Skeletal muscle tissue (tissue), 4 donors: ENCODE results near the gene PLXNC1. TPM values are rescaled to one million over a fixed set of nuclear protein-coding genes. Genes with fewer than 3 reads are reported as not detected.

ENCODE experiments used
- H3K27ac ChIP-seq: one replicate; pipeline ENCODE4 v1.7.0; 2013; ENCODE audit warnings: mild to moderate bottlenecking, low read depth, low read length, inconsistent platforms
- H3K27me3 ChIP-seq, 3 donors: one replicate each; pipeline ENCODE4 v1.7.0; 2013; ENCODE audit warnings: low read length in 3 of 3; ENCODE audit not compliant: control insufficient read depth in 3 of 3, insufficient read depth in 3 of 3
- H3K36me3 ChIP-seq, 3 donors: one replicate each; pipeline ENCODE4 v1.7.0; 2013; ENCODE audit warnings: low read length in 3 of 3; ENCODE audit not compliant: control insufficient read depth in 3 of 3, insufficient read depth in 3 of 3
- H3K4me1 ChIP-seq, 3 donors: one replicate each; pipeline ENCODE4 v1.7.0; 2013; ENCODE audit warnings: low read length in 3 of 3, mild to moderate bottlenecking in 3 of 3; ENCODE audit not compliant: control insufficient read depth in 3 of 3, insufficient read depth in 3 of 3
- H3K4me3 ChIP-seq, 3 donors: one replicate each; pipeline ENCODE4 v1.7.0; 2013; ENCODE audit warnings: low read length in 3 of 3
- H3K9ac ChIP-seq, 3 donors: one replicate each; pipeline ENCODE4 v1.7.0; 2013; ENCODE audit warnings: low read length in 3 of 3, mild to moderate bottlenecking in 3 of 3, moderate library complexity in 2 of 3, low read depth in 1 of 3
- H3K9me3 ChIP-seq, 3 donors: one replicate each; pipeline ENCODE4 v1.7.0; 2013; ENCODE audit warnings: low read length in 3 of 3; ENCODE audit not compliant: control insufficient read depth in 3 of 3
- total RNA-seq: library from RNA; depleted of rRNA; stranded (reverse); fragments of >200 nt; gene quantifications from one replicate; pipeline ENCODE4 v1.2.3, GENCODE V29; 2014
- donor health status: Osteomylitis.

PLXNC1 gene
- total RNA-seq, 1 donor from 2014 or later = 17.2 TPM

DNA sequence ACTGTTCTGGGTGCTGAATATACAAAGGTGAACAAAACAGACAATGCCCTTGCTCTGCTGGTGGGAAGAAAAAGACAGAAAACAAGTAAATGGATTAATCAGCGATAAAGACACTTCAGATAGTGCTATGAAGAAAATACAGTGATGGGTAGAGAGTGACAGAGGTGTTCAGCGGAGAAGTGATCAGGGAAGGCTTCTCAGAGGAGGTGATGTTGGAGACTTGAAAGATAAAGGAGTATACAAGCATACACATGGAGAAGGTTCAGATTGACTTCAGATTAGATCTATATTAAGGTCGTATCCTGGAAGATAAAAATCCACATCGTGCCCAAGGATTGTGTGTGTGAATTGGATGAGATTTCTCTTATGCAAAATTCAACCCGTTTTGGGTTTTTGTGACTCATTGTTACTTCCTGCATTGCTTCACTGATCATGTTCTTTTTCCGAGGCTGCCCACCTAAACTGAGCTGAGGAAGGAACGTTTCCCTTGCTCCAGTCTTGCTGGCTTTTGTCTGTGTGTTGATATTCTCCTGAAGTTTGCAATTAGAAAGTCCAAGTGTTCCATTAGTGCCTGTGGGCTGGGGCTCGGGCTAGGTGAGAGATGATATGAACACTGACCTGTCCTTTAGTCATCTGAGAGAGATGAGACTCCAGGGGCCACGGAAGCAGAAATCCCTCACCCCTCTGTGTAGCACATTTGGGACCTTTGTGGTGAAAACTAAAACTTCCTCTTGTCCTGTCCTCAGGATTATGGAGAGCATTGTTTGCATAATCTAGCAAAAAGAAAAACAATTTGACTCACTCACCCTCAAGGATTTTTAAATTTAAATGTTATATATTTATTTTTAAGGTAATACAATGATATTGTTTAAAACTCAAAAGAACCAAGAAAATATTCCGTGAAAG is 27.6 kb downstream of the PLXNC1 start:
- Histone ChIP-seq H3K36me3 (no peaks in the 10 kb centered on the region), H3K4me1 (no peaks in the 10 kb centered on the region), H3K27me3 (peaks cover 0 to 5% (median 3%) of the 10 kb centered on the region in 3 donors), H3K9me3 (peaks cover 0 to 4% (median 0%) of the 10 kb centered on the region in 3 donors), H3K4me3 (no peak overlapping the region), H3K9ac (no peak overlapping the region), H3K27ac (no peak overlapping the region)

- peaks cover 0 to 5% (median 3%) of the 10 kb centered on the region in 3 donors for H3K27me3 ChIP-seq
- no peak overlapping the region for H3K9ac ChIP-seq
- H3K4me3 ChIP-seq = no peak overlapping the region
- no peak overlapping the region for H3K27ac ChIP-seq
- no peaks in the 10 kb centered on the region for H3K36me3 ChIP-seq
- H3K9me3 ChIP-seq = peaks cover 0 to 4% (median 0%) of the 10 kb centered on the region in 3 donors
- H3K4me1 ChIP-seq = no peaks in the 10 kb centered on the region
Observed at GRCh38 chr12:94178054-94178453, 29.7 kb downstream of the PLXNC1 start.

DNA sequence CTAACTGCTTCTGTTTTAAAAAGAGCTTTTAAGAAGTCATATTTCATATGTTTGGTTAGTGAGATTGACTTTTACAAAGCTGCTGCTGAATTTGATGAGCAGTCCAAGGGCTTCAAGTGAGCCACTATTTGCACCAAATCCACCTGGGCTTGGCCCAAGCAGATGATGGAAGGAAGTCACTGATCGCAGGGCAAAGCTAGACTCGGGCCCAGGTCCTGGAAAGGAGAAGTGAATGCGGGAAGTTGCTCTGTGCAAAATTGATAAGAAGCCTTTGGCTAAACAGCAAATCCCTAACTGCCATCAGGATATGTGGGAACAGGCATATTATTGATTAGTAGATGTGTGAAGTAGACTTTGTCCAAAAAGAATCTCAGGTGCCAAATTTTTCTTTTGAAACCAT is 30.5 kb downstream of the PLXNC1 start:
- Histone ChIP-seq H3K27me3 (peaks cover 0 to 3% (median 2%) of the 10 kb centered on the region in 3 donors), H3K4me1 (no peaks in the 10 kb centered on the region), H3K36me3 (no peaks in the 10 kb centered on the region), H3K27ac (no peak overlapping the region), H3K4me3 (no peak overlapping the region), H3K9me3 (peaks cover 0 to 4% (median 0%) of the 10 kb centered on the region in 3 donors), H3K9ac (no peak overlapping the region)

GRCh38 chr12:94179723-94180122 is 31.3 kb downstream of the PLXNC1 start:
- Histone ChIP-seq H3K4me1 (no peaks in the 10 kb centered on the region), H3K9me3 (peaks cover 0 to 4% (median 0%) of the 10 kb centered on the region in 3 donors), H3K27ac (no peak overlapping the region), H3K27me3 (peaks cover 0 to 3% (median 2%) of the 10 kb centered on the region in 3 donors), H3K9ac (no peak overlapping the region), H3K4me3 (no peak overlapping the region), H3K36me3 (no peaks in the 10 kb centered on the region)

DNA sequence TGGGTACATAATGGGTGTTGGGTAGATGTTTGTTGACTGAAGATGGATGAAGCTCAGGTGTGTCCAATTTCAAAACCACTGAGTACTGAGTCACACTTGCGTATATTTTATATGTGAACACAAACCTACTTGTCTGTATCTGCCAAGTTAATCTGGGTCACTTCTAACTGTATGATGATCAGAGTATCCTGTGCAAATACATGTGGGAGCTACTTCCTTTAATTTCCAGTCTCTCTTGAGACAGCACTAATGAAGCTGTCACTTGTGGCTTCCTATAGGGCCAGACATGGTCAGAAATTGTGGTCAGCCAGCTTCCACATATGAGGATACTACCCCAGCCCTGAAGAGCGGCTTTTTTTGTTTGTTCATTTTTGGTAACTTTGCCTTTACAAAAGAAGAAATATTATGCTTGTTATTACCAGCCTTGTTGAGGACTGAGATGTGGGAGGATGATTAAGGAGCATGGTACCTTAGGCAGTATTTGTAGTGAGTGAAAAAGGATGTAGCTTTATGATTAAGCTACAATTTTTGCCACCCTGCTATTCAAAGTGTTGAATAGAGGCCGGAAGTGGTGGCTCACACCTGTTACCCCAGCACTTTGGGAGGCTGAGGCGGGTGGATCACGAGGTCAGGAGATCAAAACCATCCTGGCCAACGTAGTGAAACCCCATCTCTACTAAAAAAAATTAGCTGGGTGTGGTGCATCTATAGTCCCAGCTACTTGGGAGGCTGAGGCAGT is 32.4 kb downstream of the PLXNC1 start:
- H3K4me3 ChIP-seq = no peak overlapping the region
- no peak overlapping the region for H3K9ac ChIP-seq
- H3K9me3 ChIP-seq = peaks cover 0 to 4% (median 0%) of the 10 kb centered on the region in 3 donors
- no peaks in the 10 kb centered on the region for H3K4me1 ChIP-seq
- no peak overlapping the region for H3K27ac ChIP-seq
- H3K36me3 ChIP-seq = no peaks in the 10 kb centered on the region
- peaks cover 0 to 2% (median 2%) of the 10 kb centered on the region in 3 donors for H3K27me3 ChIP-seq

DNA sequence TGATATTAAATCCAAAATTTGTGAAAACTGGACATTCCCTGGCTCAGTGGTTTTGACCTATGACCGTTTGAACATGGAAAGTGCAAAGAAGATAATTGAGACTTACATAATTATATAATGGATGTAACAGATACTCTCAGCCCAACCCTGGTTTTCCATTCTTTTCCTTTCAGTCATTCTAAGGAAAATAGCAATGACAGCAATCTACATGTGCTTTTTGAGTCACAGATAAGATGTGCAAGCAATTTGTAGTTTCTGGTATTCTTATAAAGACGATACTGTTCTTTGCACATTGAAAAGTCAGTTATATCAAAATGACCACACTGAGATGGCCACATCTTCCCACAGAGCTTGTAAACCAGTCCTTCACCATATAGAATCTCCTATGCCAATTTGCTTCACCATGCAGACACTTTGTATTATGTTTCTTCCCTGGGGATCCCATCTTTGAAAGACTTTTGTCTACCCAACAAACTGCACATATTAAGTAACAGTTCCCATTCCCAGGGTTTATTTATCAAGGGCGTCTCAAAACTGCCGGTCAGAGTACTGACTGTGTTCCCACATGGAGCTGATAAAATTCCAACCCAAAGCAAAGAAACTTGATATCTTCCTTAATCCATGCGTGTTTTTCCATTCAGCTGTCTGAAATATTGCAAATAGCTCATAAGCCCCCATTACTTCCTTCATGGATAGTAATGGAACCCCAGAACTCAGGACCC is 34.8 kb downstream of the PLXNC1 start:
- no peak overlapping the region for H3K4me3 ChIP-seq
- no peaks in the 10 kb centered on the region for H3K36me3 ChIP-seq
- H3K9ac ChIP-seq = no peak overlapping the region
- peaks cover 0 to 4% (median 0%) of the 10 kb centered on the region in 3 donors for H3K27me3 ChIP-seq
- peaks cover 0 to under 1% (median 0%) of the 10 kb centered on the region in 3 donors for H3K9me3 ChIP-seq
- no peak overlapping the region for H3K27ac ChIP-seq
- no peaks in the 10 kb centered on the region for H3K4me1 ChIP-seq

GRCh38 chr12:94183708-94184379 is 35.5 kb downstream of the PLXNC1 start:
- H3K4me1 ChIP-seq = no peaks in the 10 kb centered on the region
- no peaks in the 10 kb centered on the region for H3K36me3 ChIP-seq
- H3K27ac ChIP-seq = no peak overlapping the region
- H3K27me3 ChIP-seq = peaks cover 0 to 4% (median 0%) of the 10 kb centered on the region in 3 donors
- H3K9ac ChIP-seq = no peak overlapping the region
- no peak overlapping the region for H3K4me3 ChIP-seq
- H3K9me3 ChIP-seq = no peaks in the 10 kb centered on the region

DNA sequence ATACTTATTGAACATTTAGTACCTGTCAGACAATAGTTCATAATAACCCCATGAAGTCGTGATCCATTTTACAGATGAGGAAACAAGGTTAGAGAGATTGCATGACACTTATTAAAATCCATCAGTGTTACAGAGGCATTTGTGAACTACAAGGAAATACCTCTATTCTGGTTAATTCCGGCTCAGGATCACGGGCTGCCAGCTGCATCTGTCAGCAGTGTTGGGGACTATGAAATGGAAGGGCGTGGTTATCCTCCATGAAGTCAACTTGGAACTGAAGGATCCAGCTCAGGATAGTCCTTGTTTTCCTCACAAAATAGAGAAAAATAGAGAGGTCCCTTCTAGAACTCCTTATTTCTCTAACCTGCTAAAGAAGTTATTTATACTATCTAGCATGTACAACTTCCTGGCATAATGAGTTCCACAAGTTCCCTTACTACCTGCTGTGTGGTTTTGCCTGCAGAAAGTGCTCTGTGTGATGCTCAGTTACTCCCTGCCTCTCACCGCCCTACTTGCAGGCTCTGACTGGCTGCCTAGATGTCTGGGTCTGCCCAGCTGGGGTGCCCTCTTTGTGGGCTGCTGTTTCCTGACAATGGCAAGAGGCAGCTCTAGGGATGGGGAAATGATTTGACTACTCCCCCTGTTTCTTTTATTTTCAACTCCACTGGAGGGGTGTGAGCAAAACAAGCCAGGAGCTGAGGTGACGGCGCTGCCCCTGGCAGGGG is 36.8 kb downstream of the PLXNC1 start:
- no peaks in the 10 kb centered on the region for H3K4me1 ChIP-seq
- H3K4me3 ChIP-seq = no peak overlapping the region
- H3K9me3 ChIP-seq = no peaks in the 10 kb centered on the region
- peaks cover 0 to 2% (median 0%) of the 10 kb centered on the region in 3 donors for H3K36me3 ChIP-seq
- no peak overlapping the region for H3K27ac ChIP-seq
- H3K9ac ChIP-seq = no peak overlapping the region
- H3K27me3 ChIP-seq = peaks cover 0 to 4% (median 0%) of the 10 kb centered on the region in 3 donors

DNA sequence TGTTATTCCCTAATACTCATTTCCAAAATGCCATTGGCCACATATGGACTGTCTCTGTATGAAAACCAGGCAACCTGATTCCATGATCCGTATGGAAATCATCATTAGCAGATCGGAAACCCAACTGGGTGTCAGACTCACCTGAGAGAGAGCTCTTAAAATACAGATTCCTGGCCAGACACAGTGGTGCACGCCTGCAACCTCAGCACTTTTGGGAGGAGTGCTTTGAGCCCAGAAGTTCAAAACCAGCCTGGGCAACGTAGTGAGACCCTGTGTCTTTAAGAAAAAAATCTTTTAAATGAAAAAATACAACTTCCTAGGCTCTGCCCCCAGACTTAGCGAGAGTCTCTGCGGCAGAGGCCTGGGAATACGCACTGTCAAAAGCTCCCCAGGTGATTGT is 37.4 kb downstream of the PLXNC1 start:
- no peak overlapping the region for H3K27ac ChIP-seq
- H3K9ac ChIP-seq = no peak overlapping the region
- H3K36me3 ChIP-seq = peaks cover 0 to 2% (median 0%) of the 10 kb centered on the region in 3 donors
- no peak overlapping the region for H3K4me3 ChIP-seq
- H3K9me3 ChIP-seq = no peaks in the 10 kb centered on the region
- no peaks in the 10 kb centered on the region for H3K4me1 ChIP-seq
- peaks cover 0 to 4% (median 0%) of the 10 kb centered on the region in 3 donors for H3K27me3 ChIP-seq
